ENCODE measurements around the gene C9. TPM values are rescaled to one million over a fixed set of nuclear protein-coding genes. Genes with fewer than 3 reads are reported as not detected.
"Not testable (repeated sequence)": the region's sequence is repeated elsewhere in the genome, so short reads cannot be mapped to it uniquely, and the experiment has no call there.

Gene C9
- total RNA-seq, 1 experiment from 2014 or later, result not detected

- no peaks in the 10 kb centered on the region for H3K27me3 ChIP-seq
- H3K36me3 ChIP-seq, result no peaks in the 10 kb centered on the region
- DNase-seq, result no peak
- no peak overlapping the region for H3K4me3 ChIP-seq
- peaks cover 2% of the 10 kb centered on the region; the same call in 1 of the 2 replicates for H3K9me3 ChIP-seq
Measured at GRCh38 chr5:39353717-39354399, 10.4 kb downstream of the C9 start.

- DNase-seq, result no peak
- no peaks in the 10 kb centered on the region for H3K27me3 ChIP-seq
- no peak overlapping the region for H3K4me3 ChIP-seq
- H3K9me3 ChIP-seq, result peaks cover 2% of the 10 kb centered on the region; the same call in 1 of the 2 replicates
- no peaks in the 10 kb centered on the region for H3K36me3 ChIP-seq
Measured at GRCh38 chr5:39352951-39353350, 11.3 kb downstream of the C9 start.

GRCh38 chr5:39352170-39352569 is 12.1 kb downstream of the C9 start:
- DNase-seq, result no peak
- Histone ChIP-seq H3K27me3 (no peaks in the 10 kb centered on the region), H3K9me3 (peaks cover 2% of the 10 kb centered on the region; the same call in 1 of the 2 replicates), H3K4me3 (no peak overlapping the region), H3K36me3 (no peaks in the 10 kb centered on the region)

GRCh38 chr5:39349484-39349883 is 14.8 kb downstream of the C9 start:
- no peak overlapping the region for H3K4me3 ChIP-seq
- H3K27me3 ChIP-seq, result no peaks in the 10 kb centered on the region; the same call in 1 of the 2 replicates
- peaks cover 2% of the 10 kb centered on the region; the same call in 1 of the 2 replicates for H3K9me3 ChIP-seq
- no peak for DNase-seq
- H3K36me3 ChIP-seq, result no peaks in the 10 kb centered on the region

- Histone ChIP-seq H3K27me3 (peaks cover 2% of the 10 kb centered on the region; the same call in 1 of the 2 replicates), H3K4me3 (no peak overlapping the region), H3K9me3 (no peaks in the 10 kb centered on the region), H3K36me3 (no peaks in the 10 kb centered on the region)
- no peak for DNase-seq
Measured at GRCh38 chr5:39342460-39342859, 21.8 kb downstream of the C9 start.

- no peak for DNase-seq
- no peak overlapping the region for H3K4me3 ChIP-seq
- H3K27me3 ChIP-seq, result peaks cover 2% of the 10 kb centered on the region; the same call in 1 of the 2 replicates
- H3K9me3 ChIP-seq, result no peaks in the 10 kb centered on the region
- H3K36me3 ChIP-seq, result no peaks in the 10 kb centered on the region
Measured at GRCh38 chr5:39341896-39342295, 22.4 kb downstream of the C9 start.

GRCh38 chr5:39340506-39340905 is 23.8 kb downstream of the C9 start:
- Histone ChIP-seq H3K27me3 (peaks cover 2% of the 10 kb centered on the region; the same call in 1 of the 2 replicates), H3K4me3 (no peak overlapping the region), H3K9me3 (no peaks in the 10 kb centered on the region), H3K36me3 (no peaks in the 10 kb centered on the region)
- no peak for DNase-seq

- no peaks in the 10 kb centered on the region for H3K36me3 ChIP-seq
- DNase-seq, result no peak
- 0 out of 2 replicates have a peak, but pooled peaks cover 2% of the 10 kb centered on the region for H3K27me3 ChIP-seq
- H3K4me3 ChIP-seq, result no peak overlapping the region
- no peaks in the 10 kb centered on the region for H3K9me3 ChIP-seq
Measured at GRCh38 chr5:39337252-39337915, 26.9 kb downstream of the C9 start.

- not testable (repeated sequence) for H3K36me3 ChIP-seq, H3K27me3 ChIP-seq, H3K4me3 ChIP-seq, H3K9me3 ChIP-seq, DNase-seq
Measured at GRCh38 chr5:39334296-39334695, 30.0 kb downstream of the C9 start.

- no peak for DNase-seq
- Histone ChIP-seq H3K4me3 (no peak overlapping the region), H3K27me3 (no peaks in the 10 kb centered on the region), H3K9me3 (no peaks in the 10 kb centered on the region), H3K36me3 (no peaks in the 10 kb centered on the region)
Measured at GRCh38 chr5:39333104-39333503, 31.2 kb downstream of the C9 start.

- no peaks in the 10 kb centered on the region for H3K36me3 ChIP-seq
- no peak overlapping the region for H3K4me3 ChIP-seq
- DNase-seq, result no peak
- no peaks in the 10 kb centered on the region for H3K9me3 ChIP-seq
- H3K27me3 ChIP-seq, result no peaks in the 10 kb centered on the region
Measured at GRCh38 chr5:39331861-39332381, 32.4 kb downstream of the C9 start.

GRCh38 chr5:39328731-39329130 is 35.6 kb downstream of the C9 start:
- Histone ChIP-seq H3K9me3 (no peaks in the 10 kb centered on the region), H3K36me3 (no peaks in the 10 kb centered on the region), H3K27me3 (no peaks in the 10 kb centered on the region; the same call in 1 of the 2 replicates), H3K4me3 (no peak overlapping the region)
- DNase-seq, result no peak

- no peaks in the 10 kb centered on the region for H3K9me3 ChIP-seq
- H3K36me3 ChIP-seq, result no peaks in the 10 kb centered on the region
- DNase-seq, result no peak
- H3K4me3 ChIP-seq, result no peak overlapping the region
- no peaks in the 10 kb centered on the region; the same call in 1 of the 2 replicates for H3K27me3 ChIP-seq
Measured at GRCh38 chr5:39323542-39323941, 40.8 kb downstream of the C9 start.

- DNase-seq, result no peak
- no peaks in the 10 kb centered on the region for H3K36me3 ChIP-seq
- H3K4me3 ChIP-seq, result no peak overlapping the region
- H3K9me3 ChIP-seq, result no peaks in the 10 kb centered on the region
- H3K27me3 ChIP-seq, result no peaks in the 10 kb centered on the region
Measured at GRCh38 chr5:39319395-39319794, 44.9 kb downstream of the C9 start.

- not testable (repeated sequence) for H3K9me3 ChIP-seq, H3K27me3 ChIP-seq, DNase-seq, H3K36me3 ChIP-seq, H3K4me3 ChIP-seq
Measured at GRCh38 chr5:39316464-39316863, 47.8 kb downstream of the C9 start.

- no peaks in the 10 kb centered on the region for H3K27me3 ChIP-seq
- H3K36me3 ChIP-seq, result no peaks in the 10 kb centered on the region
- no peak for DNase-seq
- H3K4me3 ChIP-seq, result no peak overlapping the region
- H3K9me3 ChIP-seq, result no peaks in the 10 kb centered on the region
Measured at GRCh38 chr5:39315995-39316394, 48.3 kb downstream of the C9 start.

GRCh38 chr5:39314591-39314990 is 49.7 kb downstream of the C9 start:
- H3K27me3 ChIP-seq, result no peaks in the 10 kb centered on the region
- no peaks in the 10 kb centered on the region for H3K9me3 ChIP-seq
- no peak for DNase-seq
- no peaks in the 10 kb centered on the region for H3K36me3 ChIP-seq
- no peak overlapping the region for H3K4me3 ChIP-seq

- no peaks in the 10 kb centered on the region for H3K36me3 ChIP-seq
- DNase-seq, result no peak
- no peak overlapping the region for H3K4me3 ChIP-seq
- no peaks in the 10 kb centered on the region for H3K9me3 ChIP-seq
- H3K27me3 ChIP-seq, result no peaks in the 10 kb centered on the region
Measured at GRCh38 chr5:39309534-39309933, 54.8 kb downstream of the C9 start.
